GM18499 (cell line): ENCODE measurements around the gene PYM1.

Experiments used
- ATAC-seq: cut with Tn5 transposase; IDR thresholded peaks from one replicate; pipeline ENCODE4 v1.9.1; 2021; ENCODE audit warnings: moderate number of reproducible peaks; ENCODE audit not compliant: insufficient read depth, unreplicated experiment

PYM1 gene

GRCh38 chr12:55927588-55928502 is at the start of gene PYM1:
PYM1 (minus strand) TSS chr12:55927894; CDS start chr12:55927761, 133 bp downstream.
- ATAC-seq = peak; percentile 23

- ATAC-seq = no peak
These were observed 46.6 kb upstream of the PYM1 start for GRCh38 chr12:55974308-55974730.

- peak; percentile 89 for ATAC-seq
These were observed 46.1 kb upstream of the PYM1 start, which contains the start of gene RAB5B for GRCh38 chr12:55973599-55974307. RAB5B (plus strand) TSS chr12:55974078; CDS start chr12:55986961, 12,883 bp downstream.

GRCh38 chr12:55972911-55973598 is 45.4 kb upstream of the PYM1 start:
- ATAC-seq = no peak

GRCh38 chr12:55972456-55972855 is 44.8 kb upstream of the PYM1 start:
- no peak for ATAC-seq

- ATAC-seq = no peak
These were observed 44.3 kb upstream of the PYM1 start for GRCh38 chr12:55972042-55972441.

GRCh38 chr12:55970775-55971174 is 43.1 kb upstream of the PYM1 start:
- no peak for ATAC-seq

GRCh38 chr12:55969356-55969755 is 41.7 kb upstream of the PYM1 start:
- ATAC-seq = no peak

- ATAC-seq = peak; percentile 71
These were observed 39.0 kb upstream of the PYM1 start, which contains the start of gene CDK2 for GRCh38 chr12:55966408-55967281. CDK2 (plus strand) TSS chr12:55966830; CDS start chr12:55967009, 179 bp downstream.

- no peak for ATAC-seq
These were observed 38.3 kb upstream of the PYM1 start, which contains the start of gene PMEL for GRCh38 chr12:55965941-55966407. PMEL (minus strand) TSS chr12:55966042; CDS start chr12:55966011, 31 bp downstream.

GRCh38 chr12:55965240-55965639 is 37.5 kb upstream of the PYM1 start:
- no peak for ATAC-seq

GRCh38 chr12:55963760-55964159 is 36.1 kb upstream of the PYM1 start:
- no peak for ATAC-seq

- ATAC-seq = no peak
These were observed 29.6 kb upstream of the PYM1 start for GRCh38 chr12:55957106-55957859.

GRCh38 chr12:55955800-55956508 is 28.3 kb upstream of the PYM1 start:
- ATAC-seq = no peak

- no peak for ATAC-seq
These were observed 27.6 kb upstream of the PYM1 start for GRCh38 chr12:55955344-55955743.

- ATAC-seq = no peak
These were observed 18.9 kb upstream of the PYM1 start for GRCh38 chr12:55946553-55946952.

GRCh38 chr12:55942577-55943136 is 15.0 kb upstream of the PYM1 start:
- ATAC-seq = no peak

GRCh38 chr12:55942055-55942454 is 14.4 kb upstream of the PYM1 start:
- ATAC-seq = no peak
